Inflammatory macrophage treated with lipopolysaccharide for 1 hour (primary cell): ENCODE data around the gene GKN1.
"Not testable (repeated sequence)": the region's sequence is repeated elsewhere in the genome, so short reads cannot be mapped to it uniquely, and the experiment has no call there.

ENCODE experiments used
- DNase-seq, 2 donors: peaks; one replicate each; pipeline ENCODE4 v3.0.0-alpha.2; 2020 to 2022

The GKN1 gene

GRCh38 chr2:68974251-68974650 lies at the start of gene GKN1:
Gene GKN1, plus strand, starts transcription at chr2:68974636. Its CDS starts 42 bp downstream, at chr2:68974678.
- DNase-seq = no peak

GRCh38 chr2:68925295-68925896 lies 49.0 kb upstream of the GKN1 start:
- DNase-seq = peak in 1 of 2 donors; percentile 74

GRCh38 chr2:68926796-68927195 lies 47.6 kb upstream of the GKN1 start:
- DNase-seq = no peak

- no peak for DNase-seq
Observed at GRCh38 chr2:68931149-68931711, 43.2 kb upstream of the GKN1 start.

GRCh38 chr2:68931799-68932198 lies 42.6 kb upstream of the GKN1 start:
- DNase-seq = no peak

GRCh38 chr2:68932402-68932801 lies 42.0 kb upstream of the GKN1 start:
- DNase-seq = no peak

- no peak for DNase-seq
Observed at GRCh38 chr2:68934021-68934420, 40.4 kb upstream of the GKN1 start.

GRCh38 chr2:68935471-68935870 lies 39.0 kb upstream of the GKN1 start:
- DNase-seq = no peak

GRCh38 chr2:68936427-68936826 lies 38.0 kb upstream of the GKN1 start:
- DNase-seq = no peak

- DNase-seq = no peak
Observed at GRCh38 chr2:68936889-68937288, 37.5 kb upstream of the GKN1 start.

- no peak for DNase-seq
Observed at GRCh38 chr2:68937346-68938055, 36.9 kb upstream of the GKN1 start.

GRCh38 chr2:68938938-68939337 lies 35.5 kb upstream of the GKN1 start:
- no peak for DNase-seq

- no peak for DNase-seq
Observed at GRCh38 chr2:68939962-68940361, 34.5 kb upstream of the GKN1 start.

GRCh38 chr2:68940369-68940768 lies 34.1 kb upstream of the GKN1 start:
- no peak for DNase-seq

GRCh38 chr2:68942827-68943226 lies 31.6 kb upstream of the GKN1 start:
- DNase-seq = no peak

- peak; percentile 21 to 87 for DNase-seq
Observed at GRCh38 chr2:68943581-68944568, 30.6 kb upstream of the GKN1 start.

- no peak for DNase-seq
Observed at GRCh38 chr2:68946117-68946516, 28.3 kb upstream of the GKN1 start.

GRCh38 chr2:68948710-68949109 lies 25.7 kb upstream of the GKN1 start:
- peak; percentile 79 to 85 for DNase-seq

GRCh38 chr2:68951899-68952298 lies 22.5 kb upstream of the GKN1 start:
- DNase-seq = no peak

GRCh38 chr2:68952887-68953521 lies 21.4 kb upstream of the GKN1 start, which contains the start of gene GKN2:
Gene GKN2, minus strand, starts transcription at chr2:68952893. Its CDS starts 32 bp downstream, at chr2:68952861.
- no peak for DNase-seq

GRCh38 chr2:68955432-68955831 lies 19.0 kb upstream of the GKN1 start:
- not testable (repeated sequence) for DNase-seq

- no peak for DNase-seq
Observed at GRCh38 chr2:68959001-68959400, 15.4 kb upstream of the GKN1 start.

GRCh38 chr2:68961380-68961779 lies 13.1 kb upstream of the GKN1 start:
- DNase-seq = no peak
